ENCODE results near the gene SYT7. TPM values are rescaled to one million over a fixed set of nuclear protein-coding genes. Genes with fewer than 3 reads are reported as not detected.

SYT7 gene
- total RNA-seq, 1 donor from 2014 or later: not detected

GRCh38 chr11:61515686-61516085 lies 65.2 kb downstream of the SYT7 start:
- no peak overlapping the region for H3K27ac Mint-ChIP-seq
- intact Hi-C loops (cut with micrococcal nuclease): no loop called here
- ChIA-PET CTCF (interaction anchor here (2.1 kb wide), 1 partner anchor 8 kb away, joined by 6 read pairs; no protein-coding TSS in a partner anchor), POLR2A (interaction anchor here (1.7 kb wide), 1 partner anchor 69 kb away, joined by 4 read pairs; no protein-coding TSS in a partner anchor)
- no peak for TF ChIP-seq CTCF (IDR thresholded peaks at IDR 0.05)
- peaks cover 36% of the 10 kb centered on the region for H3K27me3 Mint-ChIP-seq
- H3K4me3 Mint-ChIP-seq: no peak overlapping the region
- no peaks in the 10 kb centered on the region for H3K36me3 Mint-ChIP-seq (ENCODE audit: low read depth)
- ATAC-seq (ENCODE audit: low read depth): no peak
- H3K9me3 Mint-ChIP-seq: no peaks in the 10 kb centered on the region
- peaks cover 9% of the 10 kb centered on the region for H3K4me1 Mint-ChIP-seq
- no peak for DNase-seq

- H3K27me3 Mint-ChIP-seq: peaks cover 39% of the 10 kb centered on the region
- peaks cover 11% of the 10 kb centered on the region for H3K4me1 Mint-ChIP-seq
- ChIA-PET POLR2A (interaction anchor here (0.6 kb wide), 1 partner anchor 13 kb away, joined by 3 read pairs; no protein-coding TSS in a partner anchor), CTCF (interaction anchor here (1.1 kb wide), 1 partner anchor 35 kb away, joined by 3 read pairs; no protein-coding TSS in a partner anchor)
- TF ChIP-seq CTCF (IDR thresholded peaks at IDR 0.05): no peak
- no peaks in the 10 kb centered on the region for H3K9me3 Mint-ChIP-seq
- H3K27ac Mint-ChIP-seq: no peak overlapping the region
- ATAC-seq (ENCODE audit: low read depth): no peak
- H3K36me3 Mint-ChIP-seq (ENCODE audit: low read depth): no peaks in the 10 kb centered on the region
- intact Hi-C loops (cut with micrococcal nuclease): no loop called here
- no peak for DNase-seq
- H3K4me3 Mint-ChIP-seq: no peak overlapping the region
Observed at GRCh38 chr11:61514050-61514917, 66.6 kb downstream of the SYT7 start.

- Mint-ChIP-seq H3K9me3 (no peaks in the 10 kb centered on the region), H3K4me3 (no peak overlapping the region), H3K27ac (no peak overlapping the region), H3K36me3 (ENCODE audit: low read depth) (no peaks in the 10 kb centered on the region), H3K27me3 (peaks cover 34% of the 10 kb centered on the region), H3K4me1 (peaks cover 13% of the 10 kb centered on the region)
- ChIA-PET CTCF (no interaction called here), POLR2A (no interaction called here)
- DNase-seq (no peak), ATAC-seq (ENCODE audit: low read depth) (no peak)
- intact Hi-C loops (cut with micrococcal nuclease): no loop called here
- no peak for TF ChIP-seq CTCF (IDR thresholded peaks at IDR 0.05)
Observed at GRCh38 chr11:61513143-61513765, 67.6 kb downstream of the SYT7 start.

GRCh38 chr11:61512435-61512834 lies 68.4 kb downstream of the SYT7 start:
- H3K9me3 Mint-ChIP-seq: no peaks in the 10 kb centered on the region
- no peak for TF ChIP-seq CTCF (IDR thresholded peaks at IDR 0.05)
- ATAC-seq (ENCODE audit: low read depth): no peak
- CTCF ChIA-PET: no interaction called here
- H3K4me1 Mint-ChIP-seq: peaks cover 19% of the 10 kb centered on the region
- POLR2A ChIA-PET: no interaction called here
- H3K36me3 Mint-ChIP-seq (ENCODE audit: low read depth): no peaks in the 10 kb centered on the region
- H3K27me3 Mint-ChIP-seq: peaks cover 38% of the 10 kb centered on the region
- no peak overlapping the region for H3K4me3 Mint-ChIP-seq
- intact Hi-C loops (cut with micrococcal nuclease): no loop called here
- no peak for DNase-seq
- no peak overlapping the region for H3K27ac Mint-ChIP-seq

GRCh38 chr11:61511383-61511782 lies 69.5 kb downstream of the SYT7 start:
- POLR2A ChIA-PET: no interaction called here
- Mint-ChIP-seq H3K36me3 (ENCODE audit: low read depth) (no peaks in the 10 kb centered on the region), H3K4me1 (peaks cover 10% of the 10 kb centered on the region), H3K27ac (no peak overlapping the region), H3K9me3 (no peaks in the 10 kb centered on the region), H3K27me3 (peaks cover 39% of the 10 kb centered on the region), H3K4me3 (no peak overlapping the region)
- CTCF ChIA-PET: no interaction called here
- intact Hi-C loops (cut with micrococcal nuclease): no loop called here
- DNase-seq (no peak), ATAC-seq (ENCODE audit: low read depth) (no peak)
- no peak for TF ChIP-seq CTCF (IDR thresholded peaks at IDR 0.05)

Measured in activated B cell treated with CpG ODN at 0.5 μM for 24 hours (primary cell).